ENCODE measurements around the gene RAB40C. TPM values are rescaled to one million over a fixed set of nuclear protein-coding genes. Genes with fewer than 3 reads are reported as not detected.

RAB40C gene
- total and polyA plus RNA-seq, 2 experiments from 2014 or later: 30.2 to 32.7 TPM

- no peaks in the 10 kb centered on the region for H3K9me3 ChIP-seq (ENCODE audit: low read depth)
- H3K36me3 ChIP-seq (replicated peaks; ENCODE audit: insufficient read depth, low read depth): no peaks in the 10 kb centered on the region
- H3K79me2 ChIP-seq: peaks cover 23% of the 10 kb centered on the region
- H3K27me3 ChIP-seq: no peaks in the 10 kb centered on the region
- no peak overlapping the region for H3K27ac ChIP-seq
- no peak for DNase-seq (ENCODE audit: low spot score)
- no peaks in the 10 kb centered on the region for H3K9me2 ChIP-seq (replicated peaks; ENCODE audit: insufficient read depth)
- H3K4me1 ChIP-seq (ENCODE audit: insufficient read depth): peaks cover 4% of the 10 kb centered on the region
- H4K20me1 ChIP-seq (ENCODE audit: insufficient read depth, poor library complexity, severe bottlenecking): no peaks in the 10 kb centered on the region
- H3K4me3 ChIP-seq: no peak overlapping the region
- H2AFZ ChIP-seq: no peak overlapping the region
- TF ChIP-seq EZH2phosphoT487 (IDR thresholded peaks at IDR 0.05; ENCODE audit: low read depth, severe bottlenecking, unreplicated experiment) (no peak), EZH2 (IDR thresholded peaks at IDR 0.05; ENCODE audit: borderline replicate concordance) (no peak), CTCF (IDR thresholded peaks at IDR 0.05; ENCODE audit: poor library complexity) (no peak)
- peak overlapping the region; percentile 96 for H3K4me2 ChIP-seq
- 99% methylated on average over 13 of the region's 13 CpGs for WGBS (ENCODE audit: low lambda C conversion rate, missing lambda C conversion rate)
Measured at GRCh38 chr16:669666-670065, 79.8 kb downstream of the RAB40C start.

GRCh38 chr16:670485-671352 lies 80.9 kb downstream of the RAB40C start:
- peaks cover 12% of the 10 kb centered on the region for H3K4me1 ChIP-seq (ENCODE audit: insufficient read depth)
- WGBS (ENCODE audit: low lambda C conversion rate, missing lambda C conversion rate): 93% methylated on average over 36 of the region's 52 CpGs
- H4K20me1 ChIP-seq (ENCODE audit: insufficient read depth, poor library complexity, severe bottlenecking): no peaks in the 10 kb centered on the region

GRCh38 chr16:671353-672131 lies 81.7 kb downstream of the RAB40C start:
- H3K4me3 ChIP-seq: no peak overlapping the region
- H3K4me1 ChIP-seq (ENCODE audit: insufficient read depth): peaks cover 18% of the 10 kb centered on the region
- no peaks in the 10 kb centered on the region for H4K20me1 ChIP-seq (ENCODE audit: insufficient read depth, poor library complexity, severe bottlenecking)
- no peaks in the 10 kb centered on the region for H3K27me3 ChIP-seq
- no peaks in the 10 kb centered on the region for H3K36me3 ChIP-seq (replicated peaks; ENCODE audit: insufficient read depth, low read depth)
- no peak for DNase-seq (ENCODE audit: low spot score)
- no peak overlapping the region for H3K27ac ChIP-seq
- TF ChIP-seq CTCF (IDR thresholded peaks at IDR 0.05; ENCODE audit: poor library complexity) (no peak), EZH2 (IDR thresholded peaks at IDR 0.05; ENCODE audit: borderline replicate concordance) (no peak), EZH2phosphoT487 (IDR thresholded peaks at IDR 0.05; ENCODE audit: low read depth, severe bottlenecking, unreplicated experiment) (no peak)
- H2AFZ ChIP-seq: no peak overlapping the region
- H3K9me2 ChIP-seq (replicated peaks; ENCODE audit: insufficient read depth): no peaks in the 10 kb centered on the region
- 96% methylated on average over 25 of the region's 40 CpGs for WGBS (ENCODE audit: low lambda C conversion rate, missing lambda C conversion rate)
- no peaks in the 10 kb centered on the region for H3K9me3 ChIP-seq (ENCODE audit: low read depth)
- H3K4me2 ChIP-seq: no peak overlapping the region
- H3K79me2 ChIP-seq: peaks cover 23% of the 10 kb centered on the region

More at GRCh38 chr16:670485-671352, 80.9 kb downstream of the RAB40C start:
- Histone ChIP-seq H3K79me2 (peaks cover 23% of the 10 kb centered on the region), H3K4me3 (no peak overlapping the region), H3K27me3 (no peaks in the 10 kb centered on the region), H3K9me3 (ENCODE audit: low read depth) (no peaks in the 10 kb centered on the region), H3K27ac (no peak overlapping the region), H2AFZ (no peak overlapping the region), H3K36me3 (replicated peaks; ENCODE audit: insufficient read depth, low read depth) (no peaks in the 10 kb centered on the region), H3K9me2 (replicated peaks; ENCODE audit: insufficient read depth) (no peaks in the 10 kb centered on the region), H3K4me2 (no peak overlapping the region)
- DNase-seq (ENCODE audit: low spot score): no peak
- no peak for TF ChIP-seq CTCF (IDR thresholded peaks at IDR 0.05; ENCODE audit: poor library complexity)
- TF ChIP-seq EZH2phosphoT487 (IDR thresholded peaks at IDR 0.05; ENCODE audit: low read depth, severe bottlenecking, unreplicated experiment): no peak
- TF ChIP-seq EZH2 (IDR thresholded peaks at IDR 0.05; ENCODE audit: borderline replicate concordance): no peak

Data from hepatocyte (in vitro differentiated cells).